HepG2 (cell line): ENCODE measurements around the gene C9orf50. TPM values are rescaled to one million over a fixed set of nuclear protein-coding genes. Genes with fewer than 3 reads are reported as not detected.

Experiments used
- CENPX ChIP-seq: sonication (generic); formaldehyde crosslinking; IDR thresholded peaks from 2 replicates; pipeline ENCODE4 v1.9.0; 2021; ENCODE audit warnings: mild to moderate bottlenecking, missing genetic modification reagents, moderate library complexity
- FOXP1 ChIP-seq, 2 experiments: fragments of 450-650 bp in 1 of 2; IDR thresholded peaks; 2 replicates each; pipeline ENCODE4 v1.6.1; 2017 to 2018; ENCODE audit warnings: antibody characterized with exemption in 1 of 2
- NAIF1 ChIP-seq: sonication (generic); formaldehyde crosslinking; IDR thresholded peaks from 2 replicates; pipeline ENCODE4 v1.5.0; 2020; ENCODE audit warnings: mild to moderate bottlenecking, missing genetic modification reagents, borderline replicate concordance
- NCOA1 ChIP-seq: sonication (generic); formaldehyde crosslinking; IDR thresholded peaks from 2 replicates; pipeline ENCODE4 v1.9.0; 2021; ENCODE audit warnings: missing genetic modification reagents
- SP5 ChIP-seq: IDR thresholded peaks from 2 replicates; pipeline ENCODE4 v1.6.1; 2016; ENCODE audit warnings: low read depth, borderline replicate concordance
- TBX2 ChIP-seq: sonication (generic); formaldehyde crosslinking; IDR thresholded peaks from 2 replicates; pipeline ENCODE4 v1.5.0; 2020; ENCODE audit warnings: missing genetic modification reagents, mild to moderate bottlenecking, borderline replicate concordance
- ZBTB7B ChIP-seq: sonication (generic); formaldehyde crosslinking; IDR thresholded peaks from 2 replicates; pipeline ENCODE4 v1.4.0; 2020; ENCODE audit warnings: missing genetic modification reagents
- ZNF317 ChIP-seq: sonication (generic); formaldehyde crosslinking; IDR thresholded peaks from 2 replicates; pipeline ENCODE4 v1.5.0; 2020; ENCODE audit warnings: mild to moderate bottlenecking, missing genetic modification reagents
- ZNF816 ChIP-seq: sonication (generic); formaldehyde crosslinking; IDR thresholded peaks from 2 replicates; pipeline ENCODE4 v1.8.0; 2022; ENCODE audit warnings: missing genetic modification reagents, mild to moderate bottlenecking, borderline replicate concordance
- polyA plus RNA-seq, 8 experiments: library from polyadenylated mRNA; depleted of rRNA in 3 of 8; stranded (reverse) in 7 of 8; unstranded in 1 of 8; fragments of >200 nt; fragmentation: Illumina TruSeq in 4 of 8; extraction: Trizol in 4 of 8; gene quantifications; 2 replicates each; pipeline versions ENCODE4 v1.2.1 to v1.2.3, GENCODE V29; 2011 to 2016; ENCODE audit warnings: low read depth in 4 of 8, missing spikeins in 1 of 8, mixed read lengths in 1 of 8; ENCODE audit not compliant: insufficient read depth in 1 of 8
- total RNA-seq, 5 experiments: library from RNA; depleted of rRNA; stranded (reverse); fragments of >200 nt; fragmentation: Illumina TruSeq; extraction: Trizol; gene quantifications; 2 replicates each; pipeline ENCODE4 v1.2.3, GENCODE V29; 2016; ENCODE audit warnings: low read depth in 1 of 5
- TF ChIP-seq, protein P1 (sequence below), 2 experiments: sonication (generic) in 1 of 2; formaldehyde crosslinking in 1 of 2; IDR thresholded peaks; 2 replicates each; pipeline versions ENCODE4 v1.6.1 to v1.9.0; 2014 to 2022; ENCODE audit warnings: antibody characterized with exemption in 1 of 2, borderline replicate concordance in 1 of 2, inconsistent platforms in 1 of 2, low read depth in 1 of 2, missing genetic modification reagents in 1 of 2
- TF ChIP-seq, protein P2 (sequence below): sonication (generic); formaldehyde crosslinking; IDR thresholded peaks from 2 replicates; pipeline ENCODE4 v1.5.1; 2020; ENCODE audit warnings: mild to moderate bottlenecking, missing genetic modification reagents, moderate library complexity
- TF ChIP-seq, protein P3 (sequence below), 2 experiments: IDR thresholded peaks; 2 replicates each; pipeline ENCODE4 v1.6.1; 2011 to 2012; ENCODE audit warnings: low read length in 2 of 2, borderline replicate concordance in 1 of 2, low read depth in 1 of 2, mild to moderate bottlenecking in 1 of 2, moderate library complexity in 1 of 2

C9orf50 gene
- total and polyA plus RNA-seq, 2 of the 13 experiments (the other 11 are each of a cell fraction or from before 2014, with no cell fraction given) = not detected

DNA sequence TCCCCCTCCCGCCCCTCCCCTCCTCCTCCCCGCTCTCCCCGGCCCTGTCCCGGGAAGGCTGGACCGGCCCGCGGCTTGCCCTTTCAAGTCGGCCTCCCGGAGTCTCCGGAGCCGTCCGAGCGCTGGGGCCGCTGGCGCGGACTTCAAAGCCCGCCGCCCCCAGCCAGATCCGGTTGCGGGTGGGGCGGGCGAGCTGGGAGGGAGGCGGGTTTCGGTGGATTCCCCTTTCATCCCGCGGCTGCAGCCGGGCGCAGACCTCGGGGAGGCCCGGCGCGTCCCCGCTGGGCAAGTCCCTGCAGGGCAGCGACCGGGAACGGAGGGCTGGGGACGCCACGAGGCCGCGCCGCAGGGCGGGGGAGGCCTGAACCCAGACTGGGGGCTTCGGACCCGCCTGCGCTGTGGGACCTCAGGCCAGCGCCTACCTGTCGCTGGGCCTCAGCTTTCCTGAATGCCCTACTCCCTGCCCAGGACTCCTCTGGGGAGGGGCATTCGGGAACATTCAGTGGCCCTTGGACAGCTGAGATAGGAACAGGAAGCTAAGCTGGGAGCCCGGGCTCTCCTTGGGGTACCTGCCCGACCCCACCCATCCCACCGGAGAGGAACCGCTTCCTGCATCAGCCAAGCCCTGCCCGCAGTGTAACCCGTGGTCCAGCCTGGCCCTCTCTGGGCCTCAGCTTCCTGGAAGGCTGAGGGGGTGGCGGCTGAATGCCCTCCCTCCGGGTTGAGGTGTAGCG, 23.4 kb downstream of the C9orf50 start (continued):
- TF ChIP-seq NCOA1 (CRISPR knock-in tag) = no peak
- TF ChIP-seq FOXP1 (IDR thresholded peaks at IDR 0.05) = no peak
- TF ChIP-seq FOXP1 (CRISPR knock-in tag; IDR thresholded peaks at IDR 0.05) = peak; percentile 64
- TF ChIP-seq, protein P1, sequence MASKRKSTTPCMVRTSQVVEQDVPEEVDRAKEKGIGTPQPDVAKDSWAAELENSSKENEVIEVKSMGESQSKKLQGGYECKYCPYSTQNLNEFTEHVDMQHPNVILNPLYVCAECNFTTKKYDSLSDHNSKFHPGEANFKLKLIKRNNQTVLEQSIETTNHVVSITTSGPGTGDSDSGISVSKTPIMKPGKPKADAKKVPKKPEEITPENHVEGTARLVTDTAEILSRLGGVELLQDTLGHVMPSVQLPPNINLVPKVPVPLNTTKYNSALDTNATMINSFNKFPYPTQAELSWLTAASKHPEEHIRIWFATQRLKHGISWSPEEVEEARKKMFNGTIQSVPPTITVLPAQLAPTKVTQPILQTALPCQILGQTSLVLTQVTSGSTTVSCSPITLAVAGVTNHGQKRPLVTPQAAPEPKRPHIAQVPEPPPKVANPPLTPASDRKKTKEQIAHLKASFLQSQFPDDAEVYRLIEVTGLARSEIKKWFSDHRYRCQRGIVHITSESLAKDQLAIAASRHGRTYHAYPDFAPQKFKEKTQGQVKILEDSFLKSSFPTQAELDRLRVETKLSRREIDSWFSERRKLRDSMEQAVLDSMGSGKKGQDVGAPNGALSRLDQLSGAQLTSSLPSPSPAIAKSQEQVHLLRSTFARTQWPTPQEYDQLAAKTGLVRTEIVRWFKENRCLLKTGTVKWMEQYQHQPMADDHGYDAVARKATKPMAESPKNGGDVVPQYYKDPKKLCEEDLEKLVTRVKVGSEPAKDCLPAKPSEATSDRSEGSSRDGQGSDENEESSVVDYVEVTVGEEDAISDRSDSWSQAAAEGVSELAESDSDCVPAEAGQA (IDR thresholded peaks at IDR 0.05; ENCODE audit: low read depth) = peak; percentile 25; the same call in 1 of the 2 replicates
- TF ChIP-seq, protein P1 (CRISPR knock-in tag; IDR thresholded peaks at IDR 0.05; ENCODE audit: borderline replicate concordance) = peak; percentile 62; the same call in 1 of the 2 replicates
- TF ChIP-seq ZNF317 (CRISPR knock-in tag) = peak; percentile 52; the same call in 1 of the 2 replicates
- TF ChIP-seq, protein P2, sequence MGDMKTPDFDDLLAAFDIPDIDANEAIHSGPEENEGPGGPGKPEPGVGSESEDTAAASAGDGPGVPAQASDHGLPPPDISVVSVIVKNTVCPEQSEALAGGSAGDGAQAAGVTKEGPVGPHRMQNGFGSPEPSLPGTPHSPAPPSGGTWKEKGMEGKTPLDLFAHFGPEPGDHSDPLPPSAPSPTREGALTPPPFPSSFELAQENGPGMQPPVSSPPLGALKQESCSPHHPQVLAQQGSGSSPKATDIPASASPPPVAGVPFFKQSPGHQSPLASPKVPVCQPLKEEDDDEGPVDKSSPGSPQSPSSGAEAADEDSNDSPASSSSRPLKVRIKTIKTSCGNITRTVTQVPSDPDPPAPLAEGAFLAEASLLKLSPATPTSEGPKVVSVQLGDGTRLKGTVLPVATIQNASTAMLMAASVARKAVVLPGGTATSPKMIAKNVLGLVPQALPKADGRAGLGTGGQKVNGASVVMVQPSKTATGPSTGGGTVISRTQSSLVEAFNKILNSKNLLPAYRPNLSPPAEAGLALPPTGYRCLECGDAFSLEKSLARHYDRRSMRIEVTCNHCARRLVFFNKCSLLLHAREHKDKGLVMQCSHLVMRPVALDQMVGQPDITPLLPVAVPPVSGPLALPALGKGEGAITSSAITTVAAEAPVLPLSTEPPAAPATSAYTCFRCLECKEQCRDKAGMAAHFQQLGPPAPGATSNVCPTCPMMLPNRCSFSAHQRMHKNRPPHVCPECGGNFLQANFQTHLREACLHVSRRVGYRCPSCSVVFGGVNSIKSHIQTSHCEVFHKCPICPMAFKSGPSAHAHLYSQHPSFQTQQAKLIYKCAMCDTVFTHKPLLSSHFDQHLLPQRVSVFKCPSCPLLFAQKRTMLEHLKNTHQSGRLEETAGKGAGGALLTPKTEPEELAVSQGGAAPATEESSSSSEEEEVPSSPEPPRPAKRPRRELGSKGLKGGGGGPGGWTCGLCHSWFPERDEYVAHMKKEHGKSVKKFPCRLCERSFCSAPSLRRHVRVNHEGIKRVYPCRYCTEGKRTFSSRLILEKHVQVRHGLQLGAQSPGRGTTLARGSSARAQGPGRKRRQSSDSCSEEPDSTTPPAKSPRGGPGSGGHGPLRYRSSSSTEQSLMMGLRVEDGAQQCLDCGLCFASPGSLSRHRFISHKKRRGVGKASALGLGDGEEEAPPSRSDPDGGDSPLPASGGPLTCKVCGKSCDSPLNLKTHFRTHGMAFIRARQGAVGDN = peak; percentile 89
- peak; percentile 97 for TF ChIP-seq ZNF816 (CRISPR knock-in tag)
- TF ChIP-seq SP5 (CRISPR knock-in tag) = peak; percentile 96
- TF ChIP-seq TBX2 = peak; percentile 91
- peak; percentile 96 for TF ChIP-seq ZBTB7B (CRISPR knock-in tag)
- TF ChIP-seq, protein P3, sequence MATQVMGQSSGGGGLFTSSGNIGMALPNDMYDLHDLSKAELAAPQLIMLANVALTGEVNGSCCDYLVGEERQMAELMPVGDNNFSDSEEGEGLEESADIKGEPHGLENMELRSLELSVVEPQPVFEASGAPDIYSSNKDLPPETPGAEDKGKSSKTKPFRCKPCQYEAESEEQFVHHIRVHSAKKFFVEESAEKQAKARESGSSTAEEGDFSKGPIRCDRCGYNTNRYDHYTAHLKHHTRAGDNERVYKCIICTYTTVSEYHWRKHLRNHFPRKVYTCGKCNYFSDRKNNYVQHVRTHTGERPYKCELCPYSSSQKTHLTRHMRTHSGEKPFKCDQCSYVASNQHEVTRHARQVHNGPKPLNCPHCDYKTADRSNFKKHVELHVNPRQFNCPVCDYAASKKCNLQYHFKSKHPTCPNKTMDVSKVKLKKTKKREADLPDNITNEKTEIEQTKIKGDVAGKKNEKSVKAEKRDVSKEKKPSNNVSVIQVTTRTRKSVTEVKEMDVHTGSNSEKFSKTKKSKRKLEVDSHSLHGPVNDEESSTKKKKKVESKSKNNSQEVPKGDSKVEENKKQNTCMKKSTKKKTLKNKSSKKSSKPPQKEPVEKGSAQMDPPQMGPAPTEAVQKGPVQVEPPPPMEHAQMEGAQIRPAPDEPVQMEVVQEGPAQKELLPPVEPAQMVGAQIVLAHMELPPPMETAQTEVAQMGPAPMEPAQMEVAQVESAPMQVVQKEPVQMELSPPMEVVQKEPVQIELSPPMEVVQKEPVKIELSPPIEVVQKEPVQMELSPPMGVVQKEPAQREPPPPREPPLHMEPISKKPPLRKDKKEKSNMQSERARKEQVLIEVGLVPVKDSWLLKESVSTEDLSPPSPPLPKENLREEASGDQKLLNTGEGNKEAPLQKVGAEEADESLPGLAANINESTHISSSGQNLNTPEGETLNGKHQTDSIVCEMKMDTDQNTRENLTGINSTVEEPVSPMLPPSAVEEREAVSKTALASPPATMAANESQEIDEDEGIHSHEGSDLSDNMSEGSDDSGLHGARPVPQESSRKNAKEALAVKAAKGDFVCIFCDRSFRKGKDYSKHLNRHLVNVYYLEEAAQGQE (IDR thresholded peaks at IDR 0.05; ENCODE audit: borderline replicate concordance in 1 of 2, low read depth in 1 of 2, low read length in 2 of 2) = 0 out of 4 replicates have a peak, but pooled peaks of 1 of the 2 experiments have one; percentile 29
- TF ChIP-seq CENPX (CRISPR knock-in tag) = no peak
- TF ChIP-seq NAIF1 = peak; percentile 56; the same call in 1 of the 2 replicates
